ENCODE results near the gene SLC9C1. TPM values are rescaled to one million over a fixed set of nuclear protein-coding genes. Genes with fewer than 3 reads are reported as not detected.

Gene SLC9C1
- total and polyA plus RNA-seq, 9 donors = 0.07 to 0.35 (median 0.15) TPM; not detected in 4

- TF ChIP-seq POLR2A (IDR thresholded peaks at IDR 0.05) (no peak), CTCF (IDR thresholded peaks at IDR 0.05) (no peak), EP300 (IDR thresholded peaks at IDR 0.05) (no peak)
- H3K27me3 ChIP-seq = no peaks in the 10 kb centered on the region
- no peak overlapping the region for H3K27ac ChIP-seq
- no peaks in the 10 kb centered on the region for H3K36me3 ChIP-seq
- 24 to 26% (median 25%) methylated on average over 6 of the region's 6 CpGs for WGBS, 3 donors
- H3K9me3 ChIP-seq = no peaks in the 10 kb centered on the region
- H3K4me3 ChIP-seq = no peak overlapping the region
- no peak for DNase-seq
- H3K4me1 ChIP-seq (ENCODE audit: insufficient read depth) = no peaks in the 10 kb centered on the region
- intact Hi-C loops (cut with DNase I) = no loop called here
Measured at GRCh38 chr3:112092496-112093179, 201.4 kb downstream of the SLC9C1 start.

- Histone ChIP-seq H3K27me3 (no peaks in the 10 kb centered on the region), H3K4me1 (ENCODE audit: insufficient read depth) (no peaks in the 10 kb centered on the region), H3K27ac (no peak overlapping the region), H3K36me3 (no peaks in the 10 kb centered on the region), H3K9me3 (no peaks in the 10 kb centered on the region), H3K4me3 (no peak overlapping the region)
- intact Hi-C loops (cut with DNase I) = no loop called here
- no peak for DNase-seq
- no peak for TF ChIP-seq CTCF (IDR thresholded peaks at IDR 0.05)
- TF ChIP-seq POLR2A (IDR thresholded peaks at IDR 0.05) = no peak
- no peak for TF ChIP-seq EP300 (IDR thresholded peaks at IDR 0.05)
- WGBS, 3 donors = 87 to 89% (median 88%) methylated on average over 6 of the region's 6 CpGs
Measured at GRCh38 chr3:112090887-112091586, 203.0 kb downstream of the SLC9C1 start.

MicroRNAs within 50 kb of the gene (microRNA counts, 767-probe panel; counts per million panel counts)
- 530 counts per million, percentile 78 among the panel's probes with 10 or more counts for microRNA hsa-miR-567

Small RNAs within 50 kb of the gene (microRNA-seq; reads per million reads assigned to microRNA genes)
- gene MIR567 = 0 reads per million in 3 donors

Small RNAs within 50 kb of the gene (small RNA-seq; reads per million reads assigned to genes)
- not detected for gene MIR567

Other genes starting within 250 kb of the SLC9C1 start
- 1 to 10 TPM in 2 of 7 donors, under 1 TPM in 5; 0.28 to 5.5 (median 0.48) TPM for gene C3orf52, start 207.8 kb downstream of the SLC9C1 start, total RNA-seq
- 1 to 10 TPM in 1 of 2 donors, under 1 TPM in 1; 0.24 to 1.0 TPM for gene C3orf52, start 207.8 kb downstream of the SLC9C1 start, polyA plus RNA-seq
- gene GCSAM, start 161.0 kb downstream of the SLC9C1 start, total RNA-seq = under 1 TPM in 2 of 7 donors, not detected in 5; 0.11 to 0.23 TPM
- under 1 TPM; 0.13 to 0.83 TPM for gene GCSAM, start 161.0 kb downstream of the SLC9C1 start, polyA plus RNA-seq
- 10 to 100 TPM in 6 of 7 donors, 1 to 10 TPM in 1; 9.6 to 36.4 (median 11.3) TPM for gene CD200, start 38.9 kb upstream of the SLC9C1 start, total RNA-seq
- 10 to 100 TPM; 18.9 to 25.3 TPM for gene CD200, start 38.9 kb upstream of the SLC9C1 start, polyA plus RNA-seq
- under 1 TPM in 3 of 7 donors, not detected in 4; 0.10 to 0.48 (median 0.17) TPM for gene BTLA, start 205.3 kb upstream of the SLC9C1 start, total RNA-seq
- gene BTLA, start 205.3 kb upstream of the SLC9C1 start, polyA plus RNA-seq = under 1 TPM; 0.04 to 0.38 TPM